GM13976 (cell line): ENCODE data around the gene SPG7.

Experiments used
- DNase-seq: peaks from one replicate; pipeline ENCODE4 v3.0.0; 2012; ENCODE audit warnings: low spot score
- in situ Hi-C: fragments of 300-500 bp; cut with MboI; formaldehyde crosslinking; loops from one replicate; pipeline ENCODE4 v1.12.0; 2022; ENCODE audit warnings: low sequenced_read_pairs, mixed read lengths, inconsistent platforms; ENCODE audit not compliant: unreplicated experiment
- TF ChIP-seq, protein P1 (sequence below): IDR thresholded peaks from 2 replicates; pipeline ENCODE4 v1.5.1; 2012; ENCODE audit warnings: borderline replicate concordance, mild to moderate bottlenecking; ENCODE audit not compliant: insufficient read depth; ENCODE audit errors: extremely low read depth, missing control alignments, control extremely low read depth

SPG7 gene

DNA sequence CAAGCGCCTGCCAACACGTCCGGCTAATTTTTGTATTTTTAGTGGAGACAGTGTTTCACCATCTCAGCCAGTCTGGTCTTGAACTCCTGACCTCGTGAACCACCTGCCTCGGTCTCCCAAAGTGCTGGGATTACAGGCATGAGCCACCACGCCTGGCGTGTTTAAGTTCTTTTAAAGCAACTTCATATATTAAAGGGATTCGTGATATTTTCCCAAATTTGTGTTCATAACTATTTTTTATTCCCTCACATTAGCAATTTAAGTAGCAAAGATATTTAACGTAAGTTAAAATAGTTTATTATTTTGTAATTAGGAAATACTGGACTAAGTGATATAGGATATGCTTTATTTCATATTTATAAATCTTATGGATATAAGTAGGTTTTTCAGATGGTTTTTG lies 4.2 kb downstream of the SPG7 start:
- no peak for DNase-seq
- TF ChIP-seq, protein P1, sequence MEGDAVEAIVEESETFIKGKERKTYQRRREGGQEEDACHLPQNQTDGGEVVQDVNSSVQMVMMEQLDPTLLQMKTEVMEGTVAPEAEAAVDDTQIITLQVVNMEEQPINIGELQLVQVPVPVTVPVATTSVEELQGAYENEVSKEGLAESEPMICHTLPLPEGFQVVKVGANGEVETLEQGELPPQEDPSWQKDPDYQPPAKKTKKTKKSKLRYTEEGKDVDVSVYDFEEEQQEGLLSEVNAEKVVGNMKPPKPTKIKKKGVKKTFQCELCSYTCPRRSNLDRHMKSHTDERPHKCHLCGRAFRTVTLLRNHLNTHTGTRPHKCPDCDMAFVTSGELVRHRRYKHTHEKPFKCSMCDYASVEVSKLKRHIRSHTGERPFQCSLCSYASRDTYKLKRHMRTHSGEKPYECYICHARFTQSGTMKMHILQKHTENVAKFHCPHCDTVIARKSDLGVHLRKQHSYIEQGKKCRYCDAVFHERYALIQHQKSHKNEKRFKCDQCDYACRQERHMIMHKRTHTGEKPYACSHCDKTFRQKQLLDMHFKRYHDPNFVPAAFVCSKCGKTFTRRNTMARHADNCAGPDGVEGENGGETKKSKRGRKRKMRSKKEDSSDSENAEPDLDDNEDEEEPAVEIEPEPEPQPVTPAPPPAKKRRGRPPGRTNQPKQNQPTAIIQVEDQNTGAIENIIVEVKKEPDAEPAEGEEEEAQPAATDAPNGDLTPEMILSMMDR = no peak
- in situ Hi-C loops = no loop called here

DNA sequence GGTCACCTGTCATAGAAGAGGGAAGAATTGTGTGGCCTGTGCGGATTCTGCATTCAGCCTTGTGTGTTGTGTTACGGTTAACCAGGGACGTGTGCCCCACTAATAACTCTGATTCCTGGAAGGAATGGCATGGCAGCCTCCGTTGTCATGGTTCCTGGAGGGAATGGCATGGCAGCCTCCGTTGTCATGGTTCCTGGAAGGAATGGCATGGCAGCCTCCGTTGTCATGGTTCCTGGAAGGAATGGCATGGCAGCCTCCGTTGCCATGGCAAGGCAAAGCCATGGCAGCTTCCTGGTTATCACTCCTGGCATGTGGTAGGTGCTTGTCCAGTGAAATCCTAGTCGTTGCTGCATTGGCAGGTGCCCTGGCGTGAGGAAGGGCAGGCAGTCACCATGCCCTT lies 8.9 kb downstream of the SPG7 start:
- in situ Hi-C loops = no loop called here
- no peak for DNase-seq
- TF ChIP-seq, protein P1 = no peak

DNA sequence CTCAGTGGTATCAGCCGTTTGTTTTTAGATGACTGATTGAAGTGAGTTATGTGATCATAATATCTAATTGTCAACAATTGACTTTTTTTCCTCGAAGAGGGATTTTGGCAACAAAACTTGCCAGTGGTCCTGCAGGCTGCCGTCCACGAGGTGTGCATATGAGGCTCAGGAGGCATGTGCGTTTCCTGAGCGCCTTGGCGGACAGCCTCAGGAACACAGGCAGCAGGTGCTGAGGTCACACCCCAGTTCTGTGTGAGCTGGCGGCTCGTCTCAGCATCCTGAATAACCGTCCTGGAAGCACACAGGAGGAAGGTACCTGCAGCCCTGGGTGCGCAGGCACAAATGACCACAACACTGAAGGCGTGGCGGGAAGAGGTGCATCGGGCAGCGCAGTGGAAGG lies 11.7 kb downstream of the SPG7 start:
- in situ Hi-C loops = no loop called here
- TF ChIP-seq, protein P1 = no peak
- no peak for DNase-seq

DNA sequence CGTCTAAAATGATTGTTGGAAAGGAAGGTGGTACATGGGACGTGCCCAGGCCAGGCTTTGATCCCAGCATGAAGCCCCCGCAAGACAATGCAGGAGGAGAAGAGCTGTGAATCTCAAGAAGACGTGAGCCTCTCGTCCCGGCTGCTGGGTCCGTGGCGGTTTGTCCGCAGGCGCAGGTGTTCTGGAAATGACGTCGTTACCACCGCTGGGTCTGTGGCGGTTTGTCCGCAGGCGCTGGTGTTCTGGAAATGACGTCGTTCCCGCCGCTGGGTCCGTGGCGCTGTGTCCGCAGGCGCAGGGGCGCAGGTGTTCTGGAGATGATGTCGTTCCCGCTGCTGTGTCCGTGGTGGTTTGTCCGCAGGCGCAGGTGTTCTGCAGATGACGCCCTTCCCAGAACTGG lies 14.1 kb downstream of the SPG7 start:
- no peak for DNase-seq
- in situ Hi-C loops = no loop called here
- TF ChIP-seq, protein P1 = no peak

DNA sequence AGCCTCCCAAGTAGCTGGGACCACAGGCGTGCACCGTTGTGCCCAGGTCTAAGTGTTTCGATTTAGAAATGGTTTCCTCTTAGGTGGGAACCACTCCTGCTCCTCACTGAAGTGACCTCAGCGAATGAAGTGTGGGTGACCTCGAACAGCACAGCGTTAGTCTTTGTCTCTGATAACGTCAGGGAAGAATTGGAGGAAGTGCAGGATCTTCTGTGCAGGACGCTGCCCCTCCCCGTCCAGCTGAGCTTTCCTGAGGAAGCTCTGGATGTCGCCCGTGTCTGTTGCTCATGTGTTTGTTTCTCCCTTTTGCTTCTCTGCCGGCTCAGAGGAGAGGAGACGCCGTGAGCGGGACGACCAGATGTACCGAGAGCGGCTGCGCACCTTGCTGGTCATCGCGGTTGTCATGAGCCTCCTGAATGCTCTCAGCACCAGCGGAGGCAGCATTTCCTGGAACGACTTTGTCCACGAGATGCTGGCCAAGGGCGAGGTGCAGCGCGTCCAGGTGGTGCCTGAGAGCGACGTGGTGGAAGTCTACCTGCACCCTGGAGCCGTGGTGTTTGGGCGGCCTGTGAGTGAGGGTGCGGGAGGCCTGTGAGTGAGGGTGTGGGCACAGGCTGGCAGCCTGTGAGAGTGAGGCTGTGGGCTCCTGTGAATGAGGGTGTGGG lies 15.6 kb downstream of the SPG7 start:
- TF ChIP-seq, protein P1 = no peak
- in situ Hi-C loops = no loop called here
- no peak for DNase-seq

DNA sequence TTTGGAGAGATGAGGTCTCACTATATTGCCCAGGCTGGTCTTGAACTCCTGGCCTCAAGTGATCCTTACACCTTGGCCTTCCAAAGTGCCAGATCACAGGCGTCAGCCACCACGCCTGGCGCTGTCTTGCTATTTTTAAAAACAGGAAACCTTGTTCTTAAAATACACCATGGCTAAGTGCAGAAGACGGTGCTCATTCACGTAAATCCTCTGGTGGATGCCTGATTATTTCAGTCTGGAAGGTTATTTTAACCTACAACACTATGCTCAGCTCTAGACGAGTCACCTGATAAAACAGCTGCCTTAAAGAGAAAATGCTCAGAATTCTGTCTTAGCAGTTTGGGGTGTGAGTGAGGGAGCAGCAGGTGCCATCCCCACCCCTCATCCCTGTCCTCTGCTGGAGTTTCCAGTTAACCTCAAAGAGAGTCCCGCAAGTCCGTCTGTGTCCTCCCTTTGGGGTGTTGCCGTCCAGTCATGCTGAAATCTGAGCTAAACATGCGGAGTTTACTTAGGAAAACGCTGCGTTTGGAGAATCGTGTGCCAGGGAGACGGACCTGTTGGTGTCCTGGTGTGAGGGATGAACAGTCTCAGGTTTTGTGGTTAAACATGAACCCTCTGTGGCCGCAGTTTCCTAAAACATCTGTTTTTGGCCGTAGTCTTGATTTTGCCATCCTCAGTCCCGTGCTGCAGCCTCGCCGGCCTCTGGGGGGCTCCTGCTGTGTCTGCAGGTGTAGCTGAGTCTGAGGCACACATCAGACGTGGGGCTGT lies 17.1 kb downstream of the SPG7 start:
- DNase-seq = no peak
- in situ Hi-C loops = no loop called here
- TF ChIP-seq, protein P1 = no peak
